G401.6 (cell line): ENCODE results near the gene ZNF385C.
"Not testable (repeated sequence)": the region's sequence is repeated elsewhere in the genome, so short reads cannot be mapped to it uniquely, and the experiment has no call there.

Source experiments
- FAIRE-seq: peaks from 2 replicates; lab custom pipeline; 2012; peaks lifted over from hg19 to GRCh38; lab: Jason Lieb, UNC

ZNF385C gene

GRCh38 chr17:42049834-42050392 is 48.4 kb downstream of the ZNF385C start:
- FAIRE-seq = no peak

- FAIRE-seq = no peak
Observed at GRCh38 chr17:42047343-42047742, 50.9 kb downstream of the ZNF385C start.

- FAIRE-seq = no peak
Observed at GRCh38 chr17:42045719-42046118, 52.6 kb downstream of the ZNF385C start.

- no peak for FAIRE-seq
Observed at GRCh38 chr17:42042598-42043319, 55.5 kb downstream of the ZNF385C start.

- no peak for FAIRE-seq
Observed at GRCh38 chr17:42041619-42042018, 56.7 kb downstream of the ZNF385C start.

GRCh38 chr17:42040818-42041217 is 57.5 kb downstream of the ZNF385C start:
- no peak for FAIRE-seq

- no peak for FAIRE-seq
Observed at GRCh38 chr17:42039794-42040763, 58.2 kb downstream of the ZNF385C start.

- no peak for FAIRE-seq
Observed at GRCh38 chr17:42038221-42038973, 59.9 kb downstream of the ZNF385C start.

- no peak for FAIRE-seq
Observed at GRCh38 chr17:42034059-42034458, 64.2 kb downstream of the ZNF385C start.

GRCh38 chr17:42031584-42031983 is 66.7 kb downstream of the ZNF385C start:
- no peak for FAIRE-seq

GRCh38 chr17:42028791-42029127 is 69.5 kb downstream of the ZNF385C start:
- FAIRE-seq = no peak

GRCh38 chr17:42027961-42028790 is 70.1 kb downstream of the ZNF385C start:
- peak; percentile 70 for FAIRE-seq

GRCh38 chr17:42027590-42027889 is 70.7 kb downstream of the ZNF385C start:
- no peak for FAIRE-seq

GRCh38 chr17:42026857-42027589 is 71.2 kb downstream of the ZNF385C start:
- no peak for FAIRE-seq

GRCh38 chr17:42025936-42026335 is 72.3 kb downstream of the ZNF385C start:
- no peak for FAIRE-seq

GRCh38 chr17:42025191-42025579 is 73.1 kb downstream of the ZNF385C start:
- no peak for FAIRE-seq

- no peak for FAIRE-seq
Observed at GRCh38 chr17:42023524-42024349, 74.5 kb downstream of the ZNF385C start.

GRCh38 chr17:42020845-42021244 is 77.4 kb downstream of the ZNF385C start:
- not testable (repeated sequence) for FAIRE-seq

- no peak for FAIRE-seq
Observed at GRCh38 chr17:42019509-42020404, 78.5 kb downstream of the ZNF385C start, which contains the start of gene NKIRAS2. NKIRAS2 (plus strand) TSS chr17:42020090; CDS start chr17:42021578, 1,488 bp downstream.
